HL-60/S4 (cell line): ENCODE results near the gene RAB1A.

Experiments used
- in situ Hi-C: fragments of 300-500 bp; cut with MboI; formaldehyde crosslinking; loops from 2 replicates; pipeline ENCODE4 v1.14.3; 2022; ENCODE audit warnings: low sequenced_read_pairs

The RAB1A gene

DNA sequence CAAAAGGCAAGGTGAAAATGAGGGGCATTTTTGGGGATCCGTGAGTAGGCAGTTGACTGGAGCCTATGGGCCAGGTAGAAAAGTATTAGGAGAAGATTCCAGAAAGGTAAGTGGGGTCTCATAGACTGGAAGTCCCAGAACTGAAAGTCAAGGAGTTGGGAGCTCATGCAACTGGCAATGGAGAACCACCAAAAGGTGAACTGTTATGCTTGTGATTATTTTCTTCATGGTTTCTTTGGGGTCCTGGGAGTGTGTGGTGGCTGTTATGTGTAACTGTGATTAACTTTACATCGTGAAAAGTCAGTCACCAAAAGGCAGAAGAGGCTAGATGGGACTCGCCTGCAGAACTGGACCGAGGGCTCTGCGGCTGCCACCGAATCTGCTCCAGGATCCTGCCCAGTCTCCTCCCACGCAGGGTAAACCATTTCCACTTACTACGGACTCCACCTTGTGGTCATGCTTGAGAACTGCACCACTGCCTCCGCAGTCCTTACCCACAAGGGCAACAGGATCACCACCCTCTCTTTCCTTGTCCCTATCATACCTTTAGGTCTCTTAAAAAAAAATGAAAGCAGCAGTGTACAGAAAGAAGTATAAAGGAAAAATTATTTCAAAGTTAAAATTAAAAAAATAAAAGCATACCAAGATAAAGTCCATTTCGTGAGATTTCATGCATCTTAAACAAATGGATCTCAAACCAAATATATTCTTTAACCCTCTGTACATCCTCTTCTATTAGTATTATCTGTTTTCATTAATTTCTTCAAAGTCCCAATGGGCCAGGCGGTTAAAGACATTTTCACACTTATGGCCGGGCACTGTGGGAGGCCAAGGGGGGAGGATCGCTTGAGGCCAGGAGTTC lies 89.3 kb downstream of the RAB1A start:
- in situ Hi-C loops, result loop anchor here (5.0 to 25.0 kb wide), 3 partner anchors 123 to 703 kb away; no protein-coding TSS in a partner anchor

DNA sequence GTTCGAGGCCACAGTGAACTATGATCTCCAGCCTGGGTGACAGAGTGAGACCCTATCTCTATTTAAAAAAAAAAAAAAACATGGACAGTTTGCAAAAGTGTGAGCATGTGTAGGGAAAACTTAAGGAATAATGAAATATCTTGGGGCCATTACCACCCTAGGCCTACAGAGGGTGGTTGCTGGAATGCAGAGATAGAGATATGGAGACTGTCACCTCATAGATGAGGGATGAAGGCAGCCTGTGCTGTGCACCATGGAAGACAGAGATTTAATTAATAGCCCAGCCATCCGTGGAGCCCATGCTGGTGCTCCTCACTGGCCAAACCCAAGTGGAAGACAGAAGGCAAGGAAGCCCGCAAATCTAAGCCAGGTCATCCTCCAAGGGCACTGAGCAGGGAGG lies 90.3 kb downstream of the RAB1A start:
- in situ Hi-C loops, result loop anchor here (5.0 to 25.0 kb wide), 3 partner anchors 122 to 702 kb away; no protein-coding TSS in a partner anchor

DNA sequence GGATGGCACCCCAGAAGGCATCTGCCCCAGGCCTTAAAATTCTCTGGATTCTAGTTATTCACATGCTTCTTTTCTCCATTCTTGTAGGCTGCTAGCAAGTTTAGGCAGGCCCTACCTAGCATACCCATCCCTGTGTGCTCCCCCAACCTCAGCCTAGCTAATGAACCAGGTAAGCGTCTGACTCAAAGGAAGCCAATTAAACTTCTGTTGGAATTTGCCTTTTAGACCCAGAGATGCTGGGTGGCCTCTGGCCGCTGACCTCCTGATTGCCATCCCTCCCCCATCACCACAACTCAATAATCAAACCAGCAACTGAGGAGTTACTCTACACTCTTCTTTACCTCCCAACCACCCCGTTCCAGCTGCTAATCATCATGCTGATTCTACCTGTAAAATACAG lies 92.7 kb downstream of the RAB1A start:
- in situ Hi-C loops, result loop anchor here (25.0 kb wide), 2 partner anchors 450 to 700 kb away; no protein-coding TSS in a partner anchor
